HCT116 (cell line): ENCODE results near the gene CIT. TPM values are rescaled to one million over a fixed set of nuclear protein-coding genes. Genes with fewer than 3 reads are reported as not detected.

ENCODE experiments used
- ATAC-seq: fragments of 200-7000 bp; cut with Tn5 transposase; 2 replicates; pipeline ENCODE4 v1.9.1; 2020; ENCODE audit warnings: mild to moderate bottlenecking, moderate library complexity
- BruUV-seq: library from RNA; stranded (reverse); fragments of 400-500 nt; replicated peaks from 2 replicates; lab custom pipeline; 2021; lab: Mats Ljungman, UMichigan
- CTCF ChIA-PET: fragments of 300-600 bp; sonication (Branson Sonifier 250); formaldehyde crosslinking; loops from one replicate; lab custom pipeline; 2021; ENCODE audit warnings: antibody characterized with exemption; lab: Charles Lee
- POLR2A ChIA-PET: fragments of 300-600, 350-600 bp; sonication (Branson Sonifier 250); formaldehyde crosslinking; loops from one replicate; lab custom pipeline; 2021; ENCODE audit warnings: antibody characterized with exemption; lab: Charles Lee
- RAD21 ChIA-PET, 2 experiments: fragments of 300-600 bp; sonication (Branson Sonifier 250); formaldehyde crosslinking; loops; one replicate each; lab custom pipeline; 2023; ENCODE audit warnings: low total read pairs in 2 of 2; ENCODE audit not compliant: uncharacterized antibody in 2 of 2, unreplicated experiment in 2 of 2, low non-redundant PET in 1 of 2; lab: Charles Lee
- DNase-seq: peaks from one replicate; pipeline ENCODE4 v3.0.0-alpha.2; 2010; ENCODE audit warnings: low read depth, low spot score
- H2AFZ ChIP-seq: fragments of 200-600 bp; shearing (Covaris generic), sonication (generic); 2 replicates; pipeline ENCODE4 v1.6.1; 2017; ENCODE audit warnings: low read depth, mixed run types, mixed read lengths, antibody characterized with exemption, low read length; ENCODE audit not compliant: poor library complexity, severe bottlenecking
- H3K27ac ChIP-seq: 2 replicates; pipeline ENCODE4 v1.5.1; 2012; ENCODE audit warnings: low read depth, low read length
- H3K27me3 ChIP-seq: fragments of 200-600 bp; sonication (generic); 2 replicates; pipeline ENCODE4 v1.6.1; 2016; ENCODE audit warnings: mixed run types, low read length, mixed read lengths; ENCODE audit not compliant: insufficient read depth
- H3K36me3 ChIP-seq, 2 experiments: fragments of 200-500 bp in 1 of 2; fragments of 200-600 bp in 1 of 2; sonication (Bioruptor generic) in 1 of 2; sonication (generic) in 1 of 2; 2 replicates each; pipeline versions ENCODE4 v1.5.1 to v1.6.1; 2014 to 2016; ENCODE audit warnings: low read length in 2 of 2, inconsistent platforms in 1 of 2, mixed read lengths in 1 of 2, mixed run types in 1 of 2; ENCODE audit not compliant: insufficient read depth in 2 of 2, control insufficient read depth in 1 of 2
- H3K4me1 ChIP-seq, 2 experiments: fragments of 200-600 bp in 1 of 2; sonication (generic) in 1 of 2; 2 replicates each; pipeline versions ENCODE4 v1.5.1 to v1.6.1; 2012 to 2017; ENCODE audit warnings: low read length in 2 of 2, inconsistent platforms in 1 of 2, mild to moderate bottlenecking in 1 of 2, mixed read lengths in 1 of 2, mixed run types in 1 of 2, moderate library complexity in 1 of 2; ENCODE audit not compliant: insufficient read depth in 2 of 2, control insufficient read depth in 1 of 2
- H3K4me2 ChIP-seq: fragments of 200-600 bp; sonication (generic); 2 replicates; pipeline ENCODE4 v1.6.1; 2017; ENCODE audit warnings: mixed run types, low read length, mixed read lengths
- H3K4me3 ChIP-seq, 2 experiments: fragments of 200-600 bp in 1 of 2; sonication (generic) in 1 of 2; replicated peaks in 1 of 2; 2 replicates each; pipeline ENCODE4 v1.5.1; 2011 to 2016; ENCODE audit warnings: low read length in 2 of 2, control low read depth in 1 of 2, low read depth in 1 of 2, mild to moderate bottlenecking in 1 of 2, mixed read lengths in 1 of 2, mixed run types in 1 of 2
- H3K79me2 ChIP-seq: fragments of 200-600 bp; sonication (generic); 2 replicates; pipeline ENCODE4 v1.6.1; 2017; ENCODE audit warnings: mild to moderate bottlenecking, mixed run types, low read length, moderate library complexity, mixed read lengths; ENCODE audit not compliant: insufficient read depth
- H3K9ac ChIP-seq: fragments of 200-600 bp; sonication (generic); 2 replicates; pipeline ENCODE4 v1.6.1; 2016; ENCODE audit warnings: low read length, mixed read lengths
- H3K9me2 ChIP-seq: fragments of 200-600 bp; sonication (generic), shearing (Covaris generic); 2 replicates; pipeline ENCODE4 v1.6.1; 2017; ENCODE audit warnings: mixed run types, mild to moderate bottlenecking, moderate library complexity; ENCODE audit not compliant: insufficient read depth
- H3K9me3 ChIP-seq, 2 experiments: fragments of 200-500 bp in 1 of 2; fragments of 200-600 bp in 1 of 2; sonication (Bioruptor generic) in 1 of 2; sonication (generic) in 1 of 2; 2 replicates each; pipeline ENCODE4 v1.6.1; 2014 to 2017; ENCODE audit warnings: low read length in 2 of 2, mixed read lengths in 2 of 2, inconsistent platforms in 1 of 2, low read depth in 1 of 2, mild to moderate bottlenecking in 1 of 2, mixed run types in 1 of 2, moderate library complexity in 1 of 2; ENCODE audit not compliant: control insufficient read depth in 1 of 2, insufficient read depth in 1 of 2
- H4K20me1 ChIP-seq: fragments of 200-600 bp; sonication (generic), shearing (Covaris generic); 2 replicates; pipeline ENCODE4 v1.6.1; 2017; ENCODE audit warnings: mixed run types, mild to moderate bottlenecking, moderate library complexity; ENCODE audit not compliant: insufficient read depth
- EGR1 ChIP-seq: IDR thresholded peaks from 2 replicates; pipeline ENCODE4 v1.6.1; 2012; ENCODE audit warnings: low read depth
- ELF1 ChIP-seq: IDR thresholded peaks from 2 replicates; pipeline ENCODE4 v1.6.1; 2012; ENCODE audit warnings: low read depth, borderline replicate concordance
- EZH2 ChIP-seq: fragments of 200-600 bp; sonication (generic); IDR thresholded peaks from 2 replicates; pipeline ENCODE4 v1.6.1; 2017; ENCODE audit warnings: antibody characterized with exemption, mixed run types
- JUND ChIP-seq: IDR thresholded peaks from 2 replicates; pipeline ENCODE4 v1.6.1; 2012
- RAD21 ChIP-seq: IDR thresholded peaks from 2 replicates; pipeline ENCODE4 v1.6.1; 2012; ENCODE audit warnings: low read depth, mild to moderate bottlenecking
- REST ChIP-seq: IDR thresholded peaks from 2 replicates; pipeline ENCODE4 v1.6.1; 2012; ENCODE audit warnings: low read depth
- SIN3A ChIP-seq: IDR thresholded peaks from 2 replicates; pipeline ENCODE4 v1.6.1; 2012; ENCODE audit warnings: low read depth
- SP1 ChIP-seq: IDR thresholded peaks from 2 replicates; pipeline ENCODE4 v1.6.1; 2012; ENCODE audit warnings: low read depth
- ZNF274 ChIP-seq: fragments of 200-500 bp; sonication (Bioruptor generic); IDR thresholded peaks from 2 replicates; pipeline ENCODE4 v1.6.1; 2014; ENCODE audit warnings: mild to moderate bottlenecking, low read depth, low read length, inconsistent platforms
- intact Hi-C: fragments of 100-400 bp; cut with micrococcal nuclease; formaldehyde crosslinking; loops from 2 replicates; pipeline ENCODE4 v1.10.0; 2022
- total RNA-seq: library from RNA; stranded (reverse); gene quantifications from one replicate; pipeline ENCODE4 v1.2.1, GENCODE V29; 2021; ENCODE audit not compliant: unreplicated experiment

Gene CIT
- total RNA-seq, 1 experiment from 2014 or later, result 54.2 TPM

- intact Hi-C loops, result loop anchor here (5.0 kb wide), 1 partner anchor 86 kb away; no protein-coding TSS in a partner anchor
Measured at GRCh38 chr12:119783787-119784186, 93.3 kb downstream of the CIT start.

More at GRCh38 chr12:119783787-119784186, 93.3 kb downstream of the CIT start:
- ATAC-seq, result no peak
- H3K9ac ChIP-seq, result no peak overlapping the region
- POLR2A ChIA-PET, result no interaction called here
- TF ChIP-seq SP1, result no peak
- TF ChIP-seq JUND, result no peak
- no peak for TF ChIP-seq REST
- TF ChIP-seq EZH2, result no peak
- TF ChIP-seq ELF1, result no peak
- no peak for TF ChIP-seq RAD21
- no peak for TF ChIP-seq SIN3A
- no peak for TF ChIP-seq ZNF274
- TF ChIP-seq EGR1, result no peak
- no peak overlapping the region for H3K27ac ChIP-seq
- peaks cover 6% of the 10 kb centered on the region in 2 experiments; a peak in 3 of 4 replicates for H3K4me1 ChIP-seq
- no TSS peak for BruUV-seq
- RAD21 ChIA-PET, result no interaction called here
- no peaks in the 10 kb centered on the region for H3K9me2 ChIP-seq
- CTCF ChIA-PET, result no interaction called here
- H3K36me3 ChIP-seq, result peaks cover 9 to 13% of the 10 kb centered on the region in 2 experiments
- DNase-seq, result no peak
- H4K20me1 ChIP-seq, result 0 out of 2 replicates have a peak, but pooled peaks cover 4% of the 10 kb centered on the region
- H3K4me2 ChIP-seq, result no peak overlapping the region
- H3K27me3 ChIP-seq, result no peaks in the 10 kb centered on the region
- peaks cover 10% of the 10 kb centered on the region; the same call in 1 of the 2 replicates for H3K79me2 ChIP-seq
- no peak overlapping the region for H3K4me3 ChIP-seq
- no peaks in the 10 kb centered on the region for H3K9me3 ChIP-seq
- no peak overlapping the region for H2AFZ ChIP-seq
